ENCODE data around the gene TNIP1. TPM values are rescaled to one million over a fixed set of nuclear protein-coding genes. Genes with fewer than 3 reads are reported as not detected.

TNIP1 gene
- total RNA-seq, 2 experiments from 2014 or later, result 388 to 401 TPM

GRCh38 chr5:151052836-151053235, 28.0 kb downstream of the TNIP1 start:
- Mint-ChIP-seq H3K4me1 (ENCODE audit: low read depth) (peaks cover 19% of the 10 kb centered on the region), H3K27ac (peak overlapping the region; percentile 47), H3K9me3 (no peaks in the 10 kb centered on the region), H3K27me3 (no peaks in the 10 kb centered on the region), H3K4me3 (no peak overlapping the region), H3K36me3 (peaks cover 81% of the 10 kb centered on the region)
- DNase-seq, result no peak
- ChIA-PET POLR2A (interaction anchor here (1.3 kb wide), 1 partner anchor 46 kb away, joined by 4 read pairs; no protein-coding TSS in a partner anchor), CTCF (interaction anchor here (0.8 to 13.9 kb wide), 17 partner anchors 12 to 186 kb away, joined by 3 to 382 read pairs (median 11); partner anchors contain the start of gene TNIP1)
- intact Hi-C loops (cut with micrococcal nuclease), result no loop called here

- POLR2A ChIA-PET, result interaction anchor here (1.0 to 1.3 kb wide), 3 partner anchors 11 to 46 kb away, joined by 3 to 4 read pairs (median 4); no protein-coding TSS in a partner anchor
- H3K36me3 Mint-ChIP-seq, result peaks cover 83% of the 10 kb centered on the region
- H3K27ac Mint-ChIP-seq, result peak overlapping the region; percentile 67
Measured at GRCh38 chr5:151051931-151052608, 28.8 kb downstream of the TNIP1 start.

GRCh38 chr5:151051066-151051930, 29.5 kb downstream of the TNIP1 start:
- intact Hi-C loops (cut with micrococcal nuclease), result loop anchor here (1.0 kb wide), 1 partner anchor 64 kb away; no protein-coding TSS in a partner anchor
- Mint-ChIP-seq H3K27ac (peak overlapping the region; percentile 67), H3K4me3 (no peak overlapping the region), H3K36me3 (peaks cover 82% of the 10 kb centered on the region), H3K4me1 (ENCODE audit: low read depth) (peaks cover 15% of the 10 kb centered on the region), H3K9me3 (no peaks in the 10 kb centered on the region), H3K27me3 (no peaks in the 10 kb centered on the region)
- ChIA-PET CTCF (interaction anchor here (0.6 to 13.9 kb wide), 38 partner anchors 9 to 918 kb away, joined by 3 to 382 read pairs (median 6); partner anchors contain the start of genes ANXA6 and TNIP1), POLR2A (interaction anchor here (0.8 to 1.3 kb wide), 4 partner anchors 12 to 47 kb away, joined by 3 to 4 read pairs (median 4); no protein-coding TSS in a partner anchor)
- peak; percentile 79 for DNase-seq

More at GRCh38 chr5:151051931-151052608, 28.8 kb downstream of the TNIP1 start:
- intact Hi-C loops (cut with micrococcal nuclease), result loop anchor here (1.0 kb wide), 1 partner anchor 63 kb away; no protein-coding TSS in a partner anchor
- no peaks in the 10 kb centered on the region for H3K27me3 Mint-ChIP-seq
- DNase-seq, result no peak
- CTCF ChIA-PET, result interaction anchor here (0.6 to 13.9 kb wide), 35 partner anchors 10 to 589 kb away, joined by 3 to 382 read pairs (median 6); partner anchors contain the start of genes ANXA6 and TNIP1
- peaks cover 16% of the 10 kb centered on the region for H3K4me1 Mint-ChIP-seq (ENCODE audit: low read depth)
- H3K9me3 Mint-ChIP-seq, result no peaks in the 10 kb centered on the region
- H3K4me3 Mint-ChIP-seq, result no peak overlapping the region

- Mint-ChIP-seq H3K27ac (no peak overlapping the region), H3K4me1 (ENCODE audit: low read depth) (peaks cover 4% of the 10 kb centered on the region), H3K27me3 (no peaks in the 10 kb centered on the region), H3K9me3 (no peaks in the 10 kb centered on the region), H3K36me3 (peaks cover 74% of the 10 kb centered on the region), H3K4me3 (no peak overlapping the region)
- intact Hi-C loops (cut with micrococcal nuclease), result no loop called here
- no peak for DNase-seq
- CTCF ChIA-PET, result interaction anchor here (0.7 to 13.9 kb wide), 19 partner anchors 10 to 160 kb away, joined by 3 to 382 read pairs (median 5); partner anchors contain the start of gene TNIP1
- POLR2A ChIA-PET, result interaction anchor here (0.7 kb wide), 1 partner anchor 10 kb away, joined by 3 read pairs; no protein-coding TSS in a partner anchor
Measured at GRCh38 chr5:151048526-151048925, 32.3 kb downstream of the TNIP1 start.

GRCh38 chr5:151047814-151048425, 32.9 kb downstream of the TNIP1 start:
- Mint-ChIP-seq H3K36me3 (peaks cover 76% of the 10 kb centered on the region), H3K4me1 (ENCODE audit: low read depth) (peaks cover 4% of the 10 kb centered on the region), H3K27me3 (no peaks in the 10 kb centered on the region), H3K4me3 (no peak overlapping the region), H3K9me3 (no peaks in the 10 kb centered on the region), H3K27ac (no peak overlapping the region)
- POLR2A ChIA-PET, result interaction anchor here (0.5 kb wide), 1 partner anchor 204 kb away, joined by 3 read pairs; no protein-coding TSS in a partner anchor
- intact Hi-C loops (cut with micrococcal nuclease), result no loop called here
- CTCF ChIA-PET, result interaction anchor here (0.7 to 13.9 kb wide), 20 partner anchors 9 to 161 kb away, joined by 3 to 382 read pairs (median 5); partner anchors contain the start of gene TNIP1
- DNase-seq, result peak; percentile 46

- ChIA-PET CTCF (interaction anchor here (0.7 to 7.9 kb wide), 3 partner anchors 9 to 120 kb away, joined by 3 to 47 read pairs (median 7); no protein-coding TSS in a partner anchor), POLR2A (no interaction called here)
- H3K36me3 Mint-ChIP-seq, result peaks cover 66% of the 10 kb centered on the region
- no peak overlapping the region for H3K27ac Mint-ChIP-seq
- H3K27me3 Mint-ChIP-seq, result no peaks in the 10 kb centered on the region
- intact Hi-C loops (cut with micrococcal nuclease), result no loop called here
- H3K4me3 Mint-ChIP-seq, result no peak overlapping the region
- DNase-seq, result no peak
- H3K9me3 Mint-ChIP-seq, result no peaks in the 10 kb centered on the region
- peaks cover 10% of the 10 kb centered on the region for H3K4me1 Mint-ChIP-seq (ENCODE audit: low read depth)
Measured at GRCh38 chr5:151042453-151043093, 38.3 kb downstream of the TNIP1 start.

GRCh38 chr5:151041577-151042268, 39.1 kb downstream of the TNIP1 start:
- ChIA-PET CTCF (interaction anchor here (0.7 to 7.9 kb wide), 5 partner anchors 8 to 123 kb away, joined by 3 to 47 read pairs (median 5); no protein-coding TSS in a partner anchor), POLR2A (interaction anchor here (1.2 kb wide), 1 partner anchor 37 kb away, joined by 3 read pairs; no protein-coding TSS in a partner anchor)
- H3K36me3 Mint-ChIP-seq, result peaks cover 65% of the 10 kb centered on the region
- peaks cover 10% of the 10 kb centered on the region for H3K4me1 Mint-ChIP-seq (ENCODE audit: low read depth)
- H3K4me3 Mint-ChIP-seq, result no peak overlapping the region
- no peak for DNase-seq
- H3K27me3 Mint-ChIP-seq, result no peaks in the 10 kb centered on the region
- peak overlapping the region; percentile 33 for H3K27ac Mint-ChIP-seq
- H3K9me3 Mint-ChIP-seq, result no peaks in the 10 kb centered on the region
- intact Hi-C loops (cut with micrococcal nuclease), result no loop called here

GRCh38 chr5:151040211-151040747, 40.6 kb downstream of the TNIP1 start:
- Mint-ChIP-seq H3K4me3 (no peak overlapping the region), H3K27ac (no peak overlapping the region)
- intact Hi-C loops (cut with micrococcal nuclease), result no loop called here

GRCh38 chr5:151039665-151040064, 41.2 kb downstream of the TNIP1 start:
- intact Hi-C loops (cut with micrococcal nuclease), result no loop called here
- no peak overlapping the region for H3K4me3 Mint-ChIP-seq
- H3K4me1 Mint-ChIP-seq (ENCODE audit: low read depth), result peaks cover 10% of the 10 kb centered on the region
- ChIA-PET POLR2A (interaction anchor here (1.1 kb wide), 1 partner anchor 47 kb away, joined by 3 read pairs; no protein-coding TSS in a partner anchor), CTCF (interaction anchor here (1.2 to 7.9 kb wide), 4 partner anchors 8 to 125 kb away, joined by 4 to 47 read pairs (median 10); no protein-coding TSS in a partner anchor)
- no peaks in the 10 kb centered on the region for H3K27me3 Mint-ChIP-seq
- H3K36me3 Mint-ChIP-seq, result peaks cover 70% of the 10 kb centered on the region
- DNase-seq, result no peak
- H3K9me3 Mint-ChIP-seq, result no peaks in the 10 kb centered on the region
- H3K27ac Mint-ChIP-seq, result no peak overlapping the region

More at GRCh38 chr5:151040211-151040747, 40.6 kb downstream of the TNIP1 start:
- ChIA-PET POLR2A (no interaction called here), CTCF (interaction anchor here (0.8 to 7.9 kb wide), 4 partner anchors 8 to 74 kb away, joined by 5 to 47 read pairs (median 9); no protein-coding TSS in a partner anchor)
- Mint-ChIP-seq H3K9me3 (no peaks in the 10 kb centered on the region), H3K36me3 (peaks cover 66% of the 10 kb centered on the region), H3K4me1 (ENCODE audit: low read depth) (peaks cover 10% of the 10 kb centered on the region), H3K27me3 (no peaks in the 10 kb centered on the region)
- no peak for DNase-seq

GRCh38 chr5:151038801-151039238, 42.0 kb downstream of the TNIP1 start:
- intact Hi-C loops (cut with micrococcal nuclease), result no loop called here
- Mint-ChIP-seq H3K9me3 (no peaks in the 10 kb centered on the region), H3K27me3 (no peaks in the 10 kb centered on the region), H3K36me3 (peaks cover 74% of the 10 kb centered on the region), H3K4me1 (ENCODE audit: low read depth) (peaks cover 10% of the 10 kb centered on the region), H3K4me3 (no peak overlapping the region), H3K27ac (peak overlapping the region; percentile 44)
- POLR2A ChIA-PET, result interaction anchor here (1.1 to 1.2 kb wide), 2 partner anchors 10 to 48 kb away, joined by 3 read pairs; no protein-coding TSS in a partner anchor
- CTCF ChIA-PET, result interaction anchor here (1.2 to 7.9 kb wide), 4 partner anchors 9 to 126 kb away, joined by 4 to 47 read pairs (median 10); no protein-coding TSS in a partner anchor
- DNase-seq, result peak; percentile 68

All from activated CD4-positive, alpha-beta memory T cell treated with anti-CD3 and anti-CD28 coated beads for 36 hours (primary cell).